Hematopoietic multipotent progenitor cell treated with erythropoietin and hydrocortisone succinate and interleukin-3 and kit ligand, for 4 days (in vitro differentiated cells): ENCODE measurements around the gene EXOC6B.

Source experiments
- DNase-seq: peaks from one replicate; pipeline ENCODE4 v3.0.0-alpha.2; 2015

The EXOC6B gene

DNA sequence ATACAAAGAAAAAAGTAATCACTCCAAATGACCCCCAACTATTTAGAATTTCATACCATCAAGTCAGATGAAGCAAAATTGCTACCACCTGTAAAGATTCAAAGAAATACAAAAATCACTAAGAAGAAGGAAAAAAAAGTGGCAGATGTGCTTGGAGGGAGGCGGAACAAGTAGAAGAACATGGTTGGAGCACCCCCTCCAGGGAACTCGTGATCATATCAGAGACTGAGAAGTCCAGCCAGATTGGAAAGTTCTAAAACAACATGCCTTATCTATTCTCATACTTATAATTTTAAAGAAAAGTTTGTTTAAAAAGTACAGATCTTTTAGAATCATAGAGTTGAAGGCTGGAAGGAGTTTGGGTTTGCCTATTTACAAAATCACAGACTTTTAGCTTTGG, 564.8 kb downstream of the EXOC6B start:
- no peak for DNase-seq

DNA sequence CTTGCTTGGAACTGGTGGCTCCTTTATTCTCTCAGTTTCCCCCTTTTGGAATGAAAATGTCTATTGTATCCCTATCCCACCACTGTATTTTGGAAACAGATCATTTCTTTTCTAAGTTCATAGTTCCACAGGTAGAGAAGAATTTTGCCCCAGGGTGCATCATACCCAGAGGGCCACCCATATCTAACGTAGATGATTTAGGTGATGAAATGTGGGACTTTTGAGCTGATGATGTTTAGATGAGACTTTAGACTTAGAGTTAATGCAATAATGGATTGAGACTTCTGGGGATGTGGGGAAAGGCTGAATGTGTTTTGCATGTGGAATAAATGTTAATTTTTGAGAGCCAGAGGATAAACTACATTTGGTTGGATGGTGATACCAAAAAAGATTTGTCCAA, 570.3 kb downstream of the EXOC6B start:
- DNase-seq = no peak

DNA sequence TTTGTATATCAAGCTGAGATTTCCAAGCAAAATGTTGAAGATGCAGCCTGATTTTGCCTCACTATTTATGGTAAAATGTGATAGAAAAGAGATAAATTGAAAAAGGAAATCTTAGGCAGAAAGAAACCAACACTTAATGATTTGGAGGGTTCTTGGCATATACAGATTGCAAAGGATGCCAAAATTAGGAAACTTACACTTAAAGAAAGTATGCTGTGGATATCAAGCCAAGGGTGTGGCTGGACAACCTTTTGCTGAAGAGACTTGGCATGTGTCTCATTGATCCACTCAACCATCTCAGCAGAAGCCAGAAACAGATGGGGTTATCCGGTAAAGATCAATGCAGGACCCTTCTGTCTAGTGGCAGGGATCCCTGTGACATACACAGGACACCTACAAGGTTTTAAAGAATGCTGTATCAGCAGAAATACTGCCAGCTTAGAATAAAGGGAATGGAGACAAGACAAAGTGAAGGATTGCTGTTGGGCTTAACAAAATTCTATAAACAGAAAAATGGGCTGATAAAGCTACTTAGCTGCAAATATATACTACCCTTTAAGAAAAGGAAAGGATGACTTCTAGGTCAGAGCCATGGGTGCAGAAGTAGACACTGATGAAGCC, 570.9 kb downstream of the EXOC6B start:
- DNase-seq = no peak

DNA sequence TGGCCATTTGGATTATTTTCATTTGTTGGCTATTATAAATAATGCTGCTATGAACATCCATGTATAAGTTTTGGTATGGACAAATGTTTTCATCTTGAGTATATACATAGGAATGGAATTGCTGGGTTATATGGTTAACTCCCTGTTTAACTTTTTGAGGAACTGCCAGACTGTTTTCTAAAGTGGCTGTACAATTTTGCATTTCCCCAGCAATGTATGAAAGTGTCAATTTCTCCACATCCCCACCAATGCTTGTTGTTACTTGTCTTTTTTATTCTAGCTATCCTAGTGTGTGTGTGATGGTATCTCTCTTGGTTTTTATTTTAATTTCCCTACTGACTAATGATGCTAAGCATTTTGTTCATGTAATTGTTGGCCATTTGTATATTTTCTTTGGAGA, 587.5 kb downstream of the EXOC6B start:
- DNase-seq = no peak

DNA sequence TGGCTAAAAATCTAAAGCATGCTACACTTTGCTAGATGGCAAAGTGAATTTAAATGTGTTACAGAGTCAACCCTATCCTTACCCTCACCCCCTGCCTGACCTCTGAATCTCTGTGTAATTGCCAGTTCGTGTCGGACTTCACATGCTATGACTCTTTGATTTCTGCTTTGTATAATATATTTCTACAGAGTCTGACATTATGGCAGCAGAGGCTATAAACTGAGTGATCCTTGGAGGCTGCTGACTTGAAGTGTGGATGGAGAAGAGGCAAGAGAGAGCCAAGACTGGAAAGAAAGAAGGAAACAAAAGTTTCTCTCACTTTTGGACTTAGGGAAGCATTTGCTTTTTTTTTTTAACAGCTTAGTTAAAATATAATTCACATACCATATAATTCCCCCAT, 588.3 kb downstream of the EXOC6B start:
- DNase-seq = no peak

DNA sequence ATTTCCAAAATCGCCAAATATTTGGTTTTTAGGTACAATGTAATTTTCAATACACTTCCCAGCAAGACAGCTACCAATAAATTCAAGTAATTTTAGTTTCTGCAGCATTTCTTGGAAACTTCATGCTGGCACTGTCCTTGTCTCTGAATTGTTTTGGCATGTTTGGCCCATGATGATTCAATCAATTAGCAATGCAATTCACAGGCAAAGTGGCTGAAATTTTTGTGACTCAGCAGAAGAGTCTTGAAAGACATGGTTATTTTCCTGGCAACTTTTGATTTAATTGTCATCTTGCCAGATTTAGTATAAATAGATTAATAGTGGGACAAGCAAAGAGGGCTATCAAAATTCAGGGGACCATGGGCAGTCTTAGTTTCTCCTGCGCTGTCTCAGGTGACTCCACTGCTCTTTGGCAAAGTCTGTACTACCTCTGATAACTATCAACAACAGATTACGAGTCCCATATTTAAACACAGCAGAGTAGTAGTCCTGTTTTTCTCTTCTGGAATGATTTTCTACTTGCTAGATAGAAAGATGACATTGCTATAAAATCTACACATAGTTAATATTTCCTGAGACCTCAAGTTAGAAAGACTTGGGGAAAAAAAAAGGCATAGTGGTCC, 589.3 kb downstream of the EXOC6B start:
- DNase-seq = no peak

DNA sequence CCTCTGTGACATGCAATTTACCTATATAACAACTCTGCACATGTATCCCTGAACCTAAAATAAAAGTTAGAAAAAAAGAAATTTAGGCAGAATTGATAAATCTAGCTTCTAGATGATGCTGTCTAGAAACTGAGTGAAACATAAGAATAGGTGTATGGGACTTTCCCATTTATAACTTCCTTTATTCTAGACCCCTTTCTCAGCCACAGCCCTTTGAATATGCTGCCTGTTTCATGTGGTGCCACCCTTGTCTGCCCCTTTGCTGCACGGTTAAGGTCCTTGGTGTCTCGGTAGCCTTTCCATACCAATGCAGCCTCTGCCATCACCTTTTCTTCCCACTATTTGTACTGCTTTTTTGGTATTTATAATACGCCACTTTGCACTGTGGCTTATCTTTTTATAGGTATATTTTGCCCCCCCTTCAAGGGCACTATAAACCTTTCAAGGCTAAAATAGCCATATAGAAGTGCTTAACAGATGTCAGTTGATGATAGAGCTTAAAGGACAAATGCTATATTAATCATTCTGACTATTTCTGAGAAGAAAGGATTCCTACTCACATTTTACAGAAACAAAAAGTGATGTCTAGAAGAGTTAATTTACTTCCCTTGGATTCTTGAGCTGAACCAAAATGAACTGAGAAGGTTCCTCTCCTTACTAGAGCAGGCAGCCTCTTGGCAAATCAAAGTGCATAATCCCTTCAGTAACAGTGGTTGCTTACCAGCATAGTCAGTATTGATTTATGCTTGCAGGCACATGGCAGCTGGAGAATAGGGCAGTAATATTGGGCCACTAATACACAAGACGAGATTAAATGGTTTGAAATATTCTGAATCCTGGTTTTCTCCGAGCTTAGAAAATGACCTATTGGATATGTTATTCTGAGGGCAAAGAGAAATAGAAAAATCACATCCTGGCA, 590.1 kb downstream of the EXOC6B start:
- DNase-seq = no peak

DNA sequence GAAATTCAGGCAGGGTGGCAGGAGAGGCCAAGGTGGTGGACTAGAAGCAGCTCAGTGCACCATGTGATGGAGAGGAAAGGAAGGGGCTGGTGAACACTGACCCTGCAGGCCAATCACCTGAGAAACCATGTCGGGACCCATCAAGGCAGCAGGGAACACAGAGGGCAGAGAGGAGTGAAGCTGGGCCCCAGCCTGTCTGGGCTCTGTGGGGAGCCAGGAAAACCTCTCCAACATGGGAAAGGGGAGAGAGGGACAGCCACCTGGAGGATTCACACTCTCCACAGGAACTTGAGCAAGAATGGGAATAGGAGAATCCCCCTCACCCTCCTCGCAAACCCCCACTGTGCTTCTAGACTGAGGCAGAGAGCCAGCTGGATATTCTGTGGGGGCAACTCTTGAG, 592.6 kb downstream of the EXOC6B start:
- no peak for DNase-seq

DNA sequence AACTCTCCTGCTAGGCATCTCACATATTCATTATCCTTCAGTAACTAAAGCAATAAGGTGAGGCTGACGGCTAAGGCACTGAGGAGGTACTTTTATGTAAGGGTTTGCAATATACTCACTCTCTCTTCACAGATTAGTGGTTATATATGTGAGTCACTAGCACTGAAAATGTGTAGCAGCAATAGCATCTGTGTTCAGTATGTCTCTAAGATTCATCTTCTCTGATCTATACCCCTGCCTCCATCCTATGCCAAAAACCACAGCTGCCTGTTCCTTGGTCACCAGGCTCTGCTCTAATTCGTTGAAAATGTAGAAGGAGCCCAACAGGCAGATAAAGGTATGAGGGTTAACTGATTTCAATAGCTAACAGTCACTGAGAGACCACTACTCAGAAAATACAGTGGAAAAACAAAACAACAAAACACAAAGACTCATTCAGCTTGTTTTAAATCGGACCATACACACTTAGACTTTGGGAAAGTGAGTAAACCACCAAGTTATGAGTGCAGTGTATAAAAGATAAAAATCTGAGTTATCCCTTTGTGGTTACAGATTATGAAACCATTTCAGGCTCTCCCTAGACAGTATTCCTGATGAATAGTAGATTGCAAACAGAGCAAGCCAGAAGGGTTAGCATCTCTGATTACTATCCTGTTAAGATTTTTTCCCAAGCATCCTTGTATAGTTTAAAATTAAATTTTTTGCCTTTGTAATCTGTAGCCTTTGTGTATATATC, 602.8 kb downstream of the EXOC6B start:
- DNase-seq = no peak

DNA sequence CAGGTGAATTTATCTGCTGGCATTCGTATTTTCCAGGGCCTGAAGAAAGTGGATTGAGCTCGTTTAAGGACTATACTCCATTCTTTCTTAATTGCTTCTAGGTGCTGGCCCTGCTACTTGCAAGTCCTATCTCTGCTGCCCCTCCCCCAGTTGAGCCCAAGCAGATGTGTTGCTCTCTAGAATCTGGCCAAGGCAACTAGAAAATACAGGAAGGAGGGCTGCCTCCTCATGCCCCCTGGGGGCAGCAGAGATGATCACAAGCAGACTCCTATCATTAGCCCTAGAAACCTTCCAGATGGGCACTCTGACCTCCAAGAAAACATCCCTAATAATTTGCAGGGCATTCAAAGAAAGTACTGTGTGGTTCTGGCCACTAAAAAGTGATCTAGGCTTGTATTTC, 605.7 kb downstream of the EXOC6B start:
- peak; percentile 56 for DNase-seq

DNA sequence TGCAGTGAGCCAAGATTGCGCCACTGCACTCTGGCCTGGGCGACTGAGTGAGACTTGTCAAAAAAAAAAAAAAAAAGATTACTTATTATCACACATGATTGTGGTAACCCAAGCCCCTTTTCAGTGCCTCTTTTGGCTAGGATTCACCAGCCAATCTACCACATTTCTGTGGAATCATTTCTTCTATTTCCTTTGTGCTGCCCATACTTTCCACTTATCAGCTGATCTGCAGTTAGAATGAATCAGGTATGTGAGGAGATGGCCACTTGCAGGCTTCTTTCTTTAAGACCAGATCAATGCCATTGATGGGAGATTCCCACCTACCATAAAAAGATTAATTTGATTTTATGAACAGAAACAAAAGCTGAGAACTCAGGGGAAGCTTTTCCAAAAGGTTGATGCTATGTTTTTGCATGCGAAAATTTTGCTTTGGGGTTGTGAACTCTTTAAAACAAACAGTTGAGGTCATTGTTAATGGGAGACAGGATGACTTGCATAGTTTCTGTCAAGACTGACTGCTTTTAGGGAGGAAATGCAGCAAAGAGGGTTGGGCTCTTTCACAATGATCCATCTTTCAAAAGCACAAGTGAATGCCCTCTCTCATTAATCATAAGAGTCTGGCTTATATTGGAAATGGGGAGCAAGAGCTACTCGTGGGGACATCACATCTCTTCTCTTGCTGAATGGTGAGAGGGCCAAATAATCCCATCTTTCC, 611.2 kb downstream of the EXOC6B start:
- peak; percentile 10 for DNase-seq

DNA sequence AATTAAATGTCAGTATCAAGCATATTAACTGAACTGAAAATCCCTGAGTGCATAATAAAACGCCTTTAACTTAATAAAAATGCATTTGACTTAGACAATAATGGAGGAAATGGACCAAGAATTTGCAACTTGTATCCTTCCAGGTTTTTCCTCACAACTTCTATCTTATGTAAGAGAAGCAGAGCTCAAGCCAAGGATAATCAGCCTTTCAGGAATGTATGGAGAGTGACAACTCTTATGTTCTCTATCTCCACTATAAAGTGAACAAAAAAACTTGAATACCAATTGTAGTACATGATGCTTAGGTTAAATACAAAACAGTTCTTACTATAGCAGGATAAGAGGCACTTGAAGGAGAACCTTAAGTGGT, 613.4 kb downstream of the EXOC6B start:
- DNase-seq = no peak

DNA sequence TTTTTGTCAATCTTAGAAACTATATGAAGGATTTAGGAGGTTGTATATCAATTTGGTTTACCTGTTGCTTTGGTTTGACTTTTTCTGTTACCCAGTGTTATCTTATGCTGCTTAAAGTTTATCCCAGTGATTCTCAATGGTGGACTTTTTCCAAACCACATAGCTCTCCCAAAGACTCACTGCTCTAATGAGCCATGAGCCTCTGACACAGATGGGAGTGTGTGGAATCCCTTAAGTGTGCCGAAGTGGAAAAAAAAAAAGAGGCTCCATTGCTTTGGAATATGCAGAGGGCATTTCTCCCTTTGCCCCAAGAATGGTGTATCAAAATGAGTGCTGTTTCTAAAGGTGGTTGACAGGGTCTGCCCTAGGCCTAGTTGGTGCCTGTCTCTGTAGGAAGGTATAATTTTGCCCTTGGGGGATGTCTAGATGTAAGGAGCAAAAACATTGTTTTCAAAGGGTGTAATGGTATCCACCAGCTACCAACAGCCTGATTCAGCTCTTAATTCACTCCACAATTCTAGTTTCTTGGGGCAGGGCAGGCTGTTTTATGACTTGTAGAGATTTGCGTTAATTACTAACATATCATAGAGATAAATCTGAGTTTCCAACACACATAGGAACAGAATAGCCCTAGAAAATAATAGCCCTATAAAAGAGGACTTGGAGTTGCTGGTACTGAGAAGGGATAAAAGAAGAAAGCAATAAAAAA, 613.9 kb downstream of the EXOC6B start:
- DNase-seq = no peak

DNA sequence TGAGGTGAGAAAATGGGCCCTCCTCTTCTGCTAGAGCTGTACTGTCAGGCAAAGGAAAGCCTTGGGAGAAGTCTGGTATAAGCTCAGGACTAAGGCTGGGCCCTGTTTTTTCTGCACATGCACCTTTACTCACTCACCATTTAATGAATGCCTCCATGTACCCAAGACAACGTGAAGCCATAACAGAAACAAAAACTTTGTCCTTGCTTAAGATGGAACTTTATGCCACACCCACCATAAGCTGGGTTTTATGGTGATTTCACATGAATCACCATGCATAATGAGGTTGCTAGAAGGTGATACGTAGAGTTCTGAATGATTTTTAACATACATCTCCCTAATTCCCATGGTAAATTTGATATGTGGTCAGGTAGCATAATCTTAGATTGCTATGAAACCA, 614.5 kb downstream of the EXOC6B start:
- no peak for DNase-seq

DNA sequence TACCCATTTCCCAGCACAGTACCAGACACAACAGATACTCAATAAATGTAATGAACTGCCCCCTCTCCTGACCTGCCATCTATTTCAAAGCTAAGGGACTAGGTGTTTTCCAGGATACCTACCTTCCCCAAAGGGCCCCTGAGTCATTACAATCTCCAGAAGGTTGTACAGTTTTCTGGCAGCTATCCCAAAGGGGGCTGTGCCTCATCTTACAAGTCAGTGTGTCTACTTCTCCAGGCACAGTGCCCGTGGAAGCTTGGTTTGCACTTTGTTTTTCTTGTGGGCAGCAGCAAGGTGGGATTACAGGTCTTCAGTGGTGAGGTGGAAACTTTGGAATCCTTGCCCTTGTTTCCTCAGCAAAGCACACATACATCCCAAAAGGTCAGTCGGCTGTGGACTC, 615.4 kb downstream of the EXOC6B start:
- no peak for DNase-seq

DNA sequence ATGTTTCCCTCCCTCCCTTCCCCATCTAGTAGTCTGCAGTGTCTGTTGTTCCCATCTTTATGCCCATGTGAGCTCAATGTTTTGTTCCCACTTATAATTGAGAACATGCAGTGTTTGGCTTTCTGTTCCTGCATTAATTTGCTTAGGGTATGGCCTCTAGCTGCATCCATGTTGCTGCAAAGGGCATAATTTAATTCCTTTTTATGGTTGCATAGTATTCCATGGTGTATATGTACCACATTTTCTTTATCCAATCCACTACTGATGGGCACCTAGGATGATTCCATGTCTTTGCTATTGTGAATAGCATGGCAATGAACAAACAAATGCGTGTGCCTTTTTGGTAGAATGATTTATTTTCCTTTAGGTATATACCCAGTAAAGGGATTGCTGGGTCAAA, 617.6 kb downstream of the EXOC6B start:
- no peak for DNase-seq

DNA sequence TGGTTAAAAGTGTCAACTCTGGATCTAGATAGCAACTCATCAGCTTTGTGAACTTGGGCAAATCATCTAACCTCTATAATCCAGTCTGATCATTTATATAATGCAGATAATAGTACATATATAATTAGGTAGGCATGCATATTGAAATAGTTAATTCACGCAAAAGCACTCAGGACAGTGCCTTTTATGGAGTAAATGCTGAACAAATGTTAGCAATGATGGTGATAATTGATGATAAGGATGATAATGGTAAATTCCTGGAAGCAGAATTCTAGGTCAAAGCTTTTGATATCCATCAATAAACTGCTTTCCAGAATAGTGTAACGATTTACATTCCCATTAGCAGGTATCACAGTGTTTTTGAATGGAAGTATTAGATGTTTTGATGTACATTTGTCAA, 618.5 kb downstream of the EXOC6B start:
- no peak for DNase-seq

DNA sequence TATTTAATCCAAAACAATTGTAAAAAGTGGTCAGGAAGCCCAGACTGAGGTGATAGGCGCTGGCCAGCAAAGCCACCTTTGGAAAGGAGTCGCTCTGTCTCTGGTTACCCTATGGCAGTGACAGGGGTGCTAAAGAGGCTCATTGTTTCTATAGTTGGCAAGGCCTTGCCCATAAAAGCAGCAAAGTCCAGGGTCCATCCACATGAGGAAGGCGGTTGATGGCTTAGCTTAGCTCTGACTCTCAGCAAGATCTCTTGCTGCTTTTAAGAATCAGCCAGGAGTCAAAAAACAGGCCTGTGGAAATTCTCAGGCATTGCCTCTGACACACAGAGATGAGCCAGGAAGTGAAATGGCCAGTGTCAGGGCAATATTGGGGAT, 620.3 kb downstream of the EXOC6B start:
- no peak for DNase-seq

DNA sequence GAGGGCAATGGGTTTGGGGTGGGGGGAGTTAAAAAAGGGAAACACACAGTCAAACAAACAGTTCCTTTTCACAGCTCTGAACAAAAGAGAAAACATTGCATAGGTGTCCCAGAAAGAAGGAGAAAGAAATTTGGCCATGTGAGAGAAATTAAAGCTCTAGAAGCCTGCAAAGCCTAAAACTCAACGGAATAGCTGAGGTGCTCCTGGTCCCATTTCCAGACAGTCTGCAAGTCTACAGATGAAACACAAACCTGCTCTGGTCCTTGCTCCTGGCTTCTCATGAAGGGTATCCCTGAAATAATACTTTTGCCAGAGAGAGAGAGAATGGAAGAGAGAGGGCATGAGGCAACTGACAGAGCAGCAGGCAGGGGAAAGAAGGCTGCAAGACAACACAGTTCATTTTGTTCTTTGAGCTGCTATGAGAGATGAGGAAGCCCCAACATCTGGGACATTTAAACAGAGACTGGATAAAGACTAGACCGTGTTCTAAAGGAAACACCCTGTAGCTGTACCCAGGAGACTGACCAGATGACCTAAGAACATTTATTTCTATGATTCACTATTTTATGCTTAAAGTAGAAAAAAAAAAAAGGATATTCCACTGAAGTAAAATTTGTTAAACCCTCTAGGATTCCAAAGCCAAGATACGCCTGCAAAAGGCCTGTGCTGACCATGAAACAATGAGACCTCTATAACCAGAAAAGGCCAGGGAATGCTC, 620.9 kb downstream of the EXOC6B start:
- DNase-seq = no peak

DNA sequence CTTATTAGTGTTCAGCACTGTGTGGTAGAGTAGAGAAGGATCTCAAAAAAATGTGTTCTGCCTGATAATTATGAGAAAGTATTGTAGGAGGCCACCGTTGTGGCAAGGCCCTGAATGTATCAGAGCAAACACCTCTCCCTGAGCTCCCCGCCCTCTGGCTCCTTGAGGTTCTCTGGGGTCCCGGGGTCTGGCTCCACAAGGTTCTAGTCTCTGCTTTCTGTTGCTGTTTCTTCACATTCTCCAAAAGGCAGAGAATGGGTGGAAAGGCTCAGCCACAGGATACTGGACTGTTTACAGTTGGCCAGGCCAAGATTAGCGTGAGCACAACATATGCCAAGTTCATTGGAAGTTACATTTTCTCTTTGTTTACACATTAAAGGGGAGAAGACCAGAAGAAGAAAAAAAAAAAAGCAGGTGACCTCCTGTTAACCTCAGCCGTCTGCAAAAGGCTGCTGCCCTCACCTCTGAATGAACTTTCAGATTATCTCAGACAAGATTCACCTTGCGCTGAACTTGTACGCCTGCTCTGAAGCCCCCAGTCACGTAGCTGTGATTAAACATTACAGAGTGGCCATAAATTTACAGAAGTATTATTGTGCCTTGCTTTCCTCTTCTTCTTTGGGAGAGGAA, 621.6 kb downstream of the EXOC6B start:
- DNase-seq = peak; percentile 9
